HG02884 (cell line): ENCODE data around the gene RNPEPL1.
A peak's percentile ranks its signal among the peaks of the same experiment; 100 is the strongest.

Experiments used
- ATAC-seq: cut with Tn5 transposase; IDR thresholded peaks from one replicate; pipeline ENCODE4 v1.9.1; 2021; ENCODE audit warnings: mild to moderate bottlenecking, moderate library complexity; ENCODE audit not compliant: unreplicated experiment

The RNPEPL1 gene

GRCh38 chr2:240576036-240576435 lies 7.8 kb downstream of the RNPEPL1 start:
- no peak for ATAC-seq

- no peak for ATAC-seq
These were observed 8.3 kb downstream of the RNPEPL1 start for GRCh38 chr2:240576436-240577205.

GRCh38 chr2:240577281-240578109 lies 9.2 kb downstream of the RNPEPL1 start:
- ATAC-seq = no peak

- no peak for ATAC-seq
These were observed 9.8 kb downstream of the RNPEPL1 start for GRCh38 chr2:240578110-240578450.

GRCh38 chr2:240578488-240578887 lies 10.2 kb downstream of the RNPEPL1 start:
- no peak for ATAC-seq

GRCh38 chr2:240579071-240579762 lies 10.9 kb downstream of the RNPEPL1 start:
- no peak for ATAC-seq

- no peak for ATAC-seq
These were observed 11.7 kb downstream of the RNPEPL1 start for GRCh38 chr2:240579771-240580614.

- ATAC-seq = no peak
These were observed 13.5 kb downstream of the RNPEPL1 start for GRCh38 chr2:240581811-240582210.

- ATAC-seq = no peak
These were observed 14.5 kb downstream of the RNPEPL1 start for GRCh38 chr2:240582781-240583180.

- ATAC-seq = no peak
These were observed 15.5 kb downstream of the RNPEPL1 start for GRCh38 chr2:240583774-240584173.

GRCh38 chr2:240584486-240585031 lies 16.3 kb downstream of the RNPEPL1 start:
- peak; percentile 57 for ATAC-seq

- no peak for ATAC-seq
These were observed 16.8 kb downstream of the RNPEPL1 start for GRCh38 chr2:240585101-240585500.

- no peak for ATAC-seq
These were observed 17.5 kb downstream of the RNPEPL1 start for GRCh38 chr2:240585681-240586197.

GRCh38 chr2:240586198-240586918 lies 18.1 kb downstream of the RNPEPL1 start, which contains the start of gene CAPN10:
Gene CAPN10 (plus strand): TSS chr2:240586734. CDS start chr2:240586912, 178 bp downstream.
- ATAC-seq = peak; percentile 56

GRCh38 chr2:240586919-240587800 lies 18.9 kb downstream of the RNPEPL1 start:
- peak; percentile 5 for ATAC-seq

GRCh38 chr2:240588006-240588655 lies 19.8 kb downstream of the RNPEPL1 start:
- ATAC-seq = no peak

GRCh38 chr2:240588669-240589068 lies 20.4 kb downstream of the RNPEPL1 start:
- no peak for ATAC-seq

- no peak for ATAC-seq
These were observed 21.1 kb downstream of the RNPEPL1 start for GRCh38 chr2:240589375-240589774.
